ENCODE measurements around the gene TMEM170A. TPM values are rescaled to one million over a fixed set of nuclear protein-coding genes. Genes with fewer than 3 reads are reported as not detected.

Gene TMEM170A
- total and polyA plus RNA-seq, 2 of the 13 experiments (the other 11 are each of a cell fraction or from before 2014, with no cell fraction given), result 35.7 to 39.7 TPM

DNA sequence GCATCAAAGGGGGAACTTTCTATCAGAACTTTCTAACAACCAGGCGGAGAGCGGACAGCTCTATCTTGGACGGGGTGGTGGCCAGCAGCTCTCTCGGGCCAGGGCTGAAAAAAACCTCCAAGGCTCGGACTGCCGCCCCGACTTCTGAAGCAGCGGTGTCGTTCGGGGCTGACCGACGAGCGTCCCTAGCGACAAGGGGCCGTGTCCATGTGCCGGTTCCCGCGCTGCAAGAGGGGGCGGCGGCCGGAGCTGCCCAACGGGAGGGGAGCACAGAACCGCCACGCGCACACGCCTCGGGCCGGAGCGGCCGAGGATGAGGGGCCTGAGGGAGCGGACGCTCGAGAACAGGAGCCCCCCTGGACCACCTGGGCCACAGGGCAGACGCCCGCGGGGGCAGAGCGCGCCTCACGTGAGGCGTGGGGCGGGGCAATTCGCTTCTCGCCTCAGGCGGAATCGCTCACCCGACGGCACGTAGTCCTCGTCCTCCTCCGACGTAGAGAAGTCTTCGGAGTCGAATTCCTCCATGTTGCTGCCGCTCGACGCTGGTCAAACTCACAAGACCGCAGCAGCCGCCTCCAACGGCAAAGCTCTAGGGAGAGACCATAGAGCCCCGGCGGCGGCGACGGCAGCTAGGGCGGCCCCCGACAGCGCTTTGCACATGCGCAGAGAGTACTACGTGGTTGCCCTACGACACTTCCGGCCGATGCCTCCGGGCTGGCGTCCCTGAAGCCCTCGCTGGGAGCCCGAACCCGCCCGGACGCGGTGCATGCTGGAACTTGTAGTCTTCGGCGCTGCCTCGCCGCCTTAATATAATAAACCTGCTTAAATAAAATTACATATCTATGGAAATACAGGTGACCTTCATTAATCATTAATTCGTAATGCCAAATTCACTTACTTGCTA lies 31.4 kb downstream of the TMEM170A start, which contains the start of gene CFDP1 (continued):
- TF ChIP-seq, protein P1, sequence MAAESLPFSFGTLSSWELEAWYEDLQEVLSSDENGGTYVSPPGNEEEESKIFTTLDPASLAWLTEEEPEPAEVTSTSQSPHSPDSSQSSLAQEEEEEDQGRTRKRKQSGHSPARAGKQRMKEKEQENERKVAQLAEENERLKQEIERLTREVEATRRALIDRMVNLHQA (CRISPR knock-in tag; IDR thresholded peaks at IDR 0.05), result no peak
- TF ChIP-seq ZNF331 (CRISPR knock-in tag; IDR thresholded peaks at IDR 0.05) (peak; percentile 63; the same call in 1 of the 2 replicates), REST (IDR thresholded peaks at IDR 0.05; ENCODE audit: borderline replicate concordance in 1 of 2, low read depth in 1 of 2, low read length in 2 of 2) (no peak), FOXM1 (CRISPR knock-in tag; IDR thresholded peaks at IDR 0.05) (0 out of 2 replicates have a peak, but pooled peaks have one; percentile 61), YY1 (IDR thresholded peaks at IDR 0.05; ENCODE audit: insufficient read depth, insufficient replicate concordance, low read depth, low read length) (peak; percentile 64), NR2F1 (CRISPR knock-in tag; IDR thresholded peaks at IDR 0.05) (no peak), ZNF569 (CRISPR knock-in tag; IDR thresholded peaks at IDR 0.05; ENCODE audit: borderline replicate concordance) (peak; percentile 97; the same call in 1 of the 2 replicates), ETV6 (CRISPR knock-in tag; conservative IDR thresholded peaks at IDR 0.05) (0 out of 2 replicates have a peak, but pooled peaks have one; percentile 42), ZNF672 (CRISPR knock-in tag; IDR thresholded peaks at IDR 0.05) (no peak), THYN1 (CRISPR knock-in tag; IDR thresholded peaks at IDR 0.05; ENCODE audit: borderline replicate concordance, low read depth) (peak; percentile 98; the same call in 1 of the 2 replicates), CREB1 (IDR thresholded peaks at IDR 0.05) (peak; percentile 86), CREB1 (CRISPR knock-in tag; IDR thresholded peaks at IDR 0.05) (peak; percentile 93), HMG20A (CRISPR knock-in tag; IDR thresholded peaks at IDR 0.05; ENCODE audit: borderline replicate concordance) (no peak), ZNF546 (CRISPR knock-in tag; conservative IDR thresholded peaks at IDR 0.05) (peak; percentile 94), DNMT3B (CRISPR knock-in tag; conservative IDR thresholded peaks at IDR 0.05) (no peak; the same call in 1 of the 2 replicates), ZC3H4 (CRISPR knock-in tag; IDR thresholded peaks at IDR 0.05; ENCODE audit: borderline replicate concordance) (no peak), NR3C1 (CRISPR knock-in tag; IDR thresholded peaks at IDR 0.05) (no peak), RFX5 (IDR thresholded peaks at IDR 0.05; ENCODE audit: low read depth, low read length) (no peak), SNAI1 (CRISPR knock-in tag; IDR thresholded peaks at IDR 0.05; ENCODE audit: borderline replicate concordance) (peak; percentile 97; the same call in 1 of the 2 replicates), GATA4 (IDR thresholded peaks at IDR 0.05; ENCODE audit: borderline replicate concordance, low read depth) (0 out of 2 replicates have a peak, but pooled peaks have one; percentile 18), NR2F6 (IDR thresholded peaks at IDR 0.05) (0 out of 2 replicates have a peak, but pooled peaks have one; percentile 4), NR2F6 (CRISPR knock-in tag; IDR thresholded peaks at IDR 0.05) (0 out of 2 replicates have a peak, but pooled peaks have one; percentile 4)
- TF ChIP-seq, protein P2, sequence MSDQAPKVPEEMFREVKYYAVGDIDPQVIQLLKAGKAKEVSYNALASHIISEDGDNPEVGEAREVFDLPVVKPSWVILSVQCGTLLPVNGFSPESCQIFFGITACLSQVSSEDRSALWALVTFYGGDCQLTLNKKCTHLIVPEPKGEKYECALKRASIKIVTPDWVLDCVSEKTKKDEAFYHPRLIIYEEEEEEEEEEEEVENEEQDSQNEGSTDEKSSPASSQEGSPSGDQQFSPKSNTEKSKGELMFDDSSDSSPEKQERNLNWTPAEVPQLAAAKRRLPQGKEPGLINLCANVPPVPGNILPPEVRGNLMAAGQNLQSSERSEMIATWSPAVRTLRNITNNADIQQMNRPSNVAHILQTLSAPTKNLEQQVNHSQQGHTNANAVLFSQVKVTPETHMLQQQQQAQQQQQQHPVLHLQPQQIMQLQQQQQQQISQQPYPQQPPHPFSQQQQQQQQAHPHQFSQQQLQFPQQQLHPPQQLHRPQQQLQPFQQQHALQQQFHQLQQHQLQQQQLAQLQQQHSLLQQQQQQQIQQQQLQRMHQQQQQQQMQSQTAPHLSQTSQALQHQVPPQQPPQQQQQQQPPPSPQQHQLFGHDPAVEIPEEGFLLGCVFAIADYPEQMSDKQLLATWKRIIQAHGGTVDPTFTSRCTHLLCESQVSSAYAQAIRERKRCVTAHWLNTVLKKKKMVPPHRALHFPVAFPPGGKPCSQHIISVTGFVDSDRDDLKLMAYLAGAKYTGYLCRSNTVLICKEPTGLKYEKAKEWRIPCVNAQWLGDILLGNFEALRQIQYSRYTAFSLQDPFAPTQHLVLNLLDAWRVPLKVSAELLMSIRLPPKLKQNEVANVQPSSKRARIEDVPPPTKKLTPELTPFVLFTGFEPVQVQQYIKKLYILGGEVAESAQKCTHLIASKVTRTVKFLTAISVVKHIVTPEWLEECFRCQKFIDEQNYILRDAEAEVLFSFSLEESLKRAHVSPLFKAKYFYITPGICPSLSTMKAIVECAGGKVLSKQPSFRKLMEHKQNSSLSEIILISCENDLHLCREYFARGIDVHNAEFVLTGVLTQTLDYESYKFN (CRISPR knock-in tag; conservative IDR thresholded peaks at IDR 0.05), result peak; percentile 47
